K562 (cell line): ENCODE measurements around the gene GNPTAB. TPM values are rescaled to one million over a fixed set of nuclear protein-coding genes. Genes with fewer than 3 reads are reported as not detected.

ENCODE experiments used
- CREM ChIP-seq: IDR thresholded peaks from 2 replicates; pipeline ENCODE4 v1.6.1; 2014; ENCODE audit warnings: antibody characterized with exemption, low read depth
- FOXO4 ChIP-seq: fragments of 450-650 bp; formaldehyde crosslinking; IDR thresholded peaks from 2 replicates; pipeline ENCODE4 v1.4.0; 2020; ENCODE audit warnings: mild to moderate bottlenecking, moderate library complexity
- MITF ChIP-seq: IDR thresholded peaks from 2 replicates; pipeline ENCODE4 v1.6.1; 2014; ENCODE audit warnings: antibody characterized with exemption
- MTA3 ChIP-seq: fragments of 450-650 bp; formaldehyde crosslinking; IDR thresholded peaks from 2 replicates; pipeline ENCODE4 v1.6.1; 2017; ENCODE audit warnings: mild to moderate bottlenecking, borderline replicate concordance
- NELFE ChIP-seq: IDR thresholded peaks from 2 replicates; pipeline ENCODE4 v1.6.1; 2011; ENCODE audit warnings: mild to moderate bottlenecking; ENCODE audit not compliant: insufficient read depth, insufficient read length
- STAG1 ChIP-seq: sonication (generic); formaldehyde crosslinking; IDR thresholded peaks from 2 replicates; pipeline ENCODE4 v1.5.0; 2020; ENCODE audit warnings: missing genetic modification reagents, borderline replicate concordance
- ZBTB40 ChIP-seq, 2 experiments: fragments of 450-650 bp in 1 of 2; sonication (generic) in 1 of 2; formaldehyde crosslinking in 1 of 2; IDR thresholded peaks; 2 replicates each; pipeline versions ENCODE4 v1.7.1 to v1.9.0; 2016 to 2022; ENCODE audit warnings: inconsistent platforms in 1 of 2, mild to moderate bottlenecking in 1 of 2, missing genetic modification reagents in 1 of 2
- ZBTB9 ChIP-seq: fragments of 450-650 bp; formaldehyde crosslinking; IDR thresholded peaks from 2 replicates; pipeline ENCODE4 v1.4.0; 2020; ENCODE audit warnings: mild to moderate bottlenecking, moderate library complexity
- polyA plus RNA-seq, 8 experiments: library from polyadenylated mRNA; depleted of rRNA in 4 of 8; stranded (reverse) in 5 of 8; unstranded in 3 of 8; fragments of >200 nt; fragmentation: Nextera tagmentation in 2 of 8; fragmentation: Illumina TruSeq in 1 of 8; extraction: Ambion mirVana in 2 of 8; extraction: Trizol in 1 of 8; gene quantifications; 2 replicates each; pipeline versions ENCODE4 v1.2.1 to v1.2.3, GENCODE V29; 2011 to 2014; ENCODE audit warnings: inconsistent platforms in 1 of 8, missing spikeins in 1 of 8
- total RNA-seq, 7 experiments: library from RNA; depleted of rRNA in 6 of 7; stranded (reverse); fragments of >200 nt in 6 of 7; fragmentation: Illumina TruSeq in 2 of 7; extraction: Trizol in 2 of 7; gene quantifications; 2 replicates each; pipeline versions ENCODE4 v1.2.1 to v1.2.3, GENCODE V29; 2011 to 2021; ENCODE audit warnings: low replicate concordance in 1 of 7

GNPTAB gene
- total and polyA plus RNA-seq, 9 of the 15 experiments (the other 6 are each of a cell fraction or from before 2014, with no cell fraction given): 5.9 to 23.2 (median 19.3) TPM

GRCh38 chr12:101777978-101778377, 52.8 kb downstream of the GNPTAB start (continued):
- TF ChIP-seq ZBTB40 (IDR thresholded peaks at IDR 0.05): no peak
- no peak for TF ChIP-seq ZBTB40 (CRISPR knock-in tag; IDR thresholded peaks at IDR 0.05)
- TF ChIP-seq STAG1 (CRISPR knock-in tag): no peak
- no peak for TF ChIP-seq ZBTB9 (CRISPR knock-in tag)
- no peak for TF ChIP-seq CREM
- TF ChIP-seq MITF: no peak
- TF ChIP-seq MTA3: no peak
- TF ChIP-seq FOXO4 (CRISPR knock-in tag): no peak
- TF ChIP-seq NELFE: no peak
- TF ChIP-seq, all 486 proteins: peak for 0
